ENCODE results near the gene NQO2.

DNA sequence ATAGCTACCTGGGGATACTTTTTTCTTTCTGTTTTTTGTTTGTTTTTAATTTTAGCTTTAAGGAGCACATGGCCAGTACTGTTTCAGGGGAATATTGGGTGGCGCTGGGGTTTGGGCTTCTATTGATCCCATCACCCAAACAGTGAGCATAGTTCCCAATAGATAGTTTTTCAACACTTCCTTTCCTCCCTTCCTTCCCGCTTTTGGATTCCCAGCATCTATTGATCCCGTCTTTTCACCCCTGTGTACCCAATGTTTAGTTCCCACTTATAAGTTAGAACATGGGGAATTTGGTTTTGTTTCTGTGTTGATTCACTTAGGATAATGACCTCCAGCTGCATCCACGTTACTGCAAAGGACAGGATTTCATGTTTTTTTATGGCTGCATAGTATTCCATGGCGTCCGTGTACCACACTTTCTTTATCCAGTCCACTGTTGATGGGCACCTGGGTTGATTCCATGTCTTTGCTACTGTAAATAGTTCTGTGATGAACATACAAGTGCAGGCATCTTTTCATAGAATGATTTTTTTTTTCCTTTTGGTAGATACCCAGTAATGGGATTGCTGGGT lies 20.1 kb downstream of the NQO2 start:
- TF ChIP-seq CTCF (IDR thresholded peaks at IDR 0.05) (no peak), EZH2 (IDR thresholded peaks at IDR 0.05; ENCODE audit: borderline replicate concordance, insufficient read depth, low read depth, low read length, poor library complexity, severe bottlenecking) (no peak)
